HCT116 (cell line): ENCODE data around the gene TNRC6A. TPM values are rescaled to one million over a fixed set of nuclear protein-coding genes. Genes with fewer than 3 reads are reported as not detected.

Experiments
- ATAC-seq: fragments of 200-7000 bp; cut with Tn5 transposase; 2 replicates; pipeline ENCODE4 v1.9.1; 2020; ENCODE audit warnings: mild to moderate bottlenecking, moderate library complexity
- BruUV-seq: library from RNA; stranded (reverse); fragments of 400-500 nt; replicated peaks from 2 replicates; lab custom pipeline; 2021; lab: Mats Ljungman, UMichigan
- CTCF ChIA-PET: fragments of 300-600 bp; sonication (Branson Sonifier 250); formaldehyde crosslinking; loops from one replicate; lab custom pipeline; 2021; ENCODE audit warnings: antibody characterized with exemption; lab: Charles Lee
- POLR2A ChIA-PET: fragments of 300-600, 350-600 bp; sonication (Branson Sonifier 250); formaldehyde crosslinking; loops from one replicate; lab custom pipeline; 2021; ENCODE audit warnings: antibody characterized with exemption; lab: Charles Lee
- RAD21 ChIA-PET, 2 experiments: fragments of 300-600 bp; sonication (Branson Sonifier 250); formaldehyde crosslinking; loops; one replicate each; lab custom pipeline; 2023; ENCODE audit warnings: low total read pairs in 2 of 2; ENCODE audit not compliant: uncharacterized antibody in 2 of 2, unreplicated experiment in 2 of 2, low non-redundant PET in 1 of 2; lab: Charles Lee
- DNase-seq: peaks from one replicate; pipeline ENCODE4 v3.0.0-alpha.2; 2010; ENCODE audit warnings: low read depth, low spot score
- H2AFZ ChIP-seq: fragments of 200-600 bp; shearing (Covaris generic), sonication (generic); 2 replicates; pipeline ENCODE4 v1.6.1; 2017; ENCODE audit warnings: low read depth, mixed run types, mixed read lengths, antibody characterized with exemption, low read length; ENCODE audit not compliant: poor library complexity, severe bottlenecking
- H3K27ac ChIP-seq: 2 replicates; pipeline ENCODE4 v1.5.1; 2012; ENCODE audit warnings: low read depth, low read length
- H3K27me3 ChIP-seq: fragments of 200-600 bp; sonication (generic); 2 replicates; pipeline ENCODE4 v1.6.1; 2016; ENCODE audit warnings: mixed run types, low read length, mixed read lengths; ENCODE audit not compliant: insufficient read depth
- H3K36me3 ChIP-seq, 2 experiments: fragments of 200-500 bp in 1 of 2; fragments of 200-600 bp in 1 of 2; sonication (Bioruptor generic) in 1 of 2; sonication (generic) in 1 of 2; 2 replicates each; pipeline versions ENCODE4 v1.5.1 to v1.6.1; 2014 to 2016; ENCODE audit warnings: low read length in 2 of 2, inconsistent platforms in 1 of 2, mixed read lengths in 1 of 2, mixed run types in 1 of 2; ENCODE audit not compliant: insufficient read depth in 2 of 2, control insufficient read depth in 1 of 2
- H3K4me1 ChIP-seq, 2 experiments: fragments of 200-600 bp in 1 of 2; sonication (generic) in 1 of 2; 2 replicates each; pipeline versions ENCODE4 v1.5.1 to v1.6.1; 2012 to 2017; ENCODE audit warnings: low read length in 2 of 2, inconsistent platforms in 1 of 2, mild to moderate bottlenecking in 1 of 2, mixed read lengths in 1 of 2, mixed run types in 1 of 2, moderate library complexity in 1 of 2; ENCODE audit not compliant: insufficient read depth in 2 of 2, control insufficient read depth in 1 of 2
- H3K4me2 ChIP-seq: fragments of 200-600 bp; sonication (generic); 2 replicates; pipeline ENCODE4 v1.6.1; 2017; ENCODE audit warnings: mixed run types, low read length, mixed read lengths
- H3K4me3 ChIP-seq, 2 experiments: fragments of 200-600 bp in 1 of 2; sonication (generic) in 1 of 2; replicated peaks in 1 of 2; 2 replicates each; pipeline ENCODE4 v1.5.1; 2011 to 2016; ENCODE audit warnings: low read length in 2 of 2, control low read depth in 1 of 2, low read depth in 1 of 2, mild to moderate bottlenecking in 1 of 2, mixed read lengths in 1 of 2, mixed run types in 1 of 2
- H3K79me2 ChIP-seq: fragments of 200-600 bp; sonication (generic); 2 replicates; pipeline ENCODE4 v1.6.1; 2017; ENCODE audit warnings: mild to moderate bottlenecking, mixed run types, low read length, moderate library complexity, mixed read lengths; ENCODE audit not compliant: insufficient read depth
- H3K9ac ChIP-seq: fragments of 200-600 bp; sonication (generic); 2 replicates; pipeline ENCODE4 v1.6.1; 2016; ENCODE audit warnings: low read length, mixed read lengths
- H3K9me2 ChIP-seq: fragments of 200-600 bp; sonication (generic), shearing (Covaris generic); 2 replicates; pipeline ENCODE4 v1.6.1; 2017; ENCODE audit warnings: mixed run types, mild to moderate bottlenecking, moderate library complexity; ENCODE audit not compliant: insufficient read depth
- H3K9me3 ChIP-seq, 2 experiments: fragments of 200-500 bp in 1 of 2; fragments of 200-600 bp in 1 of 2; sonication (Bioruptor generic) in 1 of 2; sonication (generic) in 1 of 2; 2 replicates each; pipeline ENCODE4 v1.6.1; 2014 to 2017; ENCODE audit warnings: low read length in 2 of 2, mixed read lengths in 2 of 2, inconsistent platforms in 1 of 2, low read depth in 1 of 2, mild to moderate bottlenecking in 1 of 2, mixed run types in 1 of 2, moderate library complexity in 1 of 2; ENCODE audit not compliant: control insufficient read depth in 1 of 2, insufficient read depth in 1 of 2
- H4K20me1 ChIP-seq: fragments of 200-600 bp; sonication (generic), shearing (Covaris generic); 2 replicates; pipeline ENCODE4 v1.6.1; 2017; ENCODE audit warnings: mixed run types, mild to moderate bottlenecking, moderate library complexity; ENCODE audit not compliant: insufficient read depth
- CBX3 ChIP-seq: IDR thresholded peaks from 2 replicates; pipeline ENCODE4 v1.6.1; 2012; ENCODE audit warnings: low read depth
- CEBPB ChIP-seq: IDR thresholded peaks from 2 replicates; pipeline ENCODE4 v1.6.1; 2012; ENCODE audit warnings: low read depth
- EGR1 ChIP-seq: IDR thresholded peaks from 2 replicates; pipeline ENCODE4 v1.6.1; 2012; ENCODE audit warnings: low read depth
- ELF1 ChIP-seq: IDR thresholded peaks from 2 replicates; pipeline ENCODE4 v1.6.1; 2012; ENCODE audit warnings: low read depth, borderline replicate concordance
- EZH2 ChIP-seq: fragments of 200-600 bp; sonication (generic); IDR thresholded peaks from 2 replicates; pipeline ENCODE4 v1.6.1; 2017; ENCODE audit warnings: antibody characterized with exemption, mixed run types
- EZH2phosphoT487 ChIP-seq: fragments of 200-600 bp; IDR thresholded peaks from 2 replicates; pipeline ENCODE4 v1.6.1; 2018; ENCODE audit warnings: antibody characterized with exemption, borderline replicate concordance
- FOSL1 ChIP-seq: IDR thresholded peaks from 2 replicates; pipeline ENCODE4 v1.6.1; 2012; ENCODE audit warnings: low read depth
- JUND ChIP-seq: IDR thresholded peaks from 2 replicates; pipeline ENCODE4 v1.6.1; 2012
- POLR2A ChIP-seq: IDR thresholded peaks from 2 replicates; pipeline ENCODE4 v1.7.0; 2011; ENCODE audit warnings: borderline replicate concordance; ENCODE audit not compliant: insufficient read depth, insufficient read length; ENCODE audit errors: extremely low read depth
- POLR2AphosphoS5 ChIP-seq: IDR thresholded peaks from 2 replicates; pipeline ENCODE4 v1.6.1; 2011; ENCODE audit warnings: mild to moderate bottlenecking, low read depth, low read length, moderate library complexity
- SIN3A ChIP-seq: IDR thresholded peaks from 2 replicates; pipeline ENCODE4 v1.6.1; 2012; ENCODE audit warnings: low read depth
- SP1 ChIP-seq: IDR thresholded peaks from 2 replicates; pipeline ENCODE4 v1.6.1; 2012; ENCODE audit warnings: low read depth
- TCF7L2 ChIP-seq: IDR thresholded peaks from 2 replicates; pipeline ENCODE4 v1.7.0; 2011; ENCODE audit warnings: borderline replicate concordance, inconsistent platforms; ENCODE audit not compliant: insufficient read depth, insufficient read length; ENCODE audit errors: extremely low read depth
- YY1 ChIP-seq: IDR thresholded peaks from 2 replicates; pipeline ENCODE4 v1.6.1; 2011; ENCODE audit warnings: low read length, low read depth, moderate library complexity, mild to moderate bottlenecking; ENCODE audit not compliant: insufficient replicate concordance; ENCODE audit errors: extremely low read depth
- ZFX ChIP-seq: fragments of 450-650 bp; IDR thresholded peaks from 2 replicates; pipeline ENCODE4 v1.6.1; 2017
- intact Hi-C: fragments of 100-400 bp; cut with micrococcal nuclease; formaldehyde crosslinking; loops from 2 replicates; pipeline ENCODE4 v1.10.0; 2022
- total RNA-seq: library from RNA; stranded (reverse); gene quantifications from one replicate; pipeline ENCODE4 v1.2.1, GENCODE V29; 2021; ENCODE audit not compliant: unreplicated experiment
- TF ChIP-seq, protein P1 (sequence below): IDR thresholded peaks from 2 replicates; pipeline ENCODE4 v1.6.1; 2012
- TF ChIP-seq, protein P2 (sequence below): IDR thresholded peaks from 2 replicates; pipeline ENCODE4 v1.6.1; 2012
- TF ChIP-seq, protein P3 (sequence below), 3 experiments: fragments of 200-600 bp in 1 of 3; sonication (generic) in 1 of 3; IDR thresholded peaks in 2 of 3; conservative IDR thresholded peaks in 1 of 3; 2 replicates each; pipeline ENCODE4 v1.5.1; 2012 to 2017; ENCODE audit warnings: low read depth in 2 of 3, low read length in 2 of 3, antibody characterized with exemption in 1 of 3, borderline replicate concordance in 1 of 3, control low read depth in 1 of 3, mild to moderate bottlenecking in 1 of 3, mixed read lengths in 1 of 3, mixed run types in 1 of 3, moderate library complexity in 1 of 3; ENCODE audit not compliant: insufficient read depth in 1 of 3
- TF ChIP-seq, protein P4 (sequence below): IDR thresholded peaks from 2 replicates; pipeline ENCODE4 v1.6.1; 2011; ENCODE audit warnings: mild to moderate bottlenecking, low read length, moderate library complexity; ENCODE audit not compliant: insufficient replicate concordance; ENCODE audit errors: extremely low read depth
- TF ChIP-seq, protein P5 (sequence below): IDR thresholded peaks from 2 replicates; pipeline ENCODE4 v1.6.1; 2012; ENCODE audit warnings: low read depth

Gene TNRC6A
- total RNA-seq, 1 experiment from 2014 or later = 37.0 TPM

DNA sequence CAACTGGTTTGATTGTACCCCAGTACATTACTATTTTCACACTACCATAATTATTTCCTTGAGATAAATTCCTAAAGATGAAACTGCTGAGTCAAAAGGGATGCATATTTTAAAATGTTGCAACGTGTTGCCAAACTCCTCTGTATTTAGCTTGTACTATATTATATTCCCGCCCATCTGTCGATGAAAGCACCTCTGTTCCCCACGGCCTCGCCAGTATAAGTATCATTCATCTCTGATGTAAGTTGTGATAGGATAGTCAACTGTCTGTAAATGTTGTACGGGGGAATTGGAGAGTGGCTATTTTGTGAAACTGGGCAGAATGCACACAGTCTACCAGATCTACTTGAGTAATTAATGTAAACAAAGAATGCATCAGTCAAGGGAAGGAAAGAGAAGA lies 47.7 kb upstream of the TNRC6A start:
- Histone ChIP-seq H3K4me1 (no peaks in the 10 kb centered on the region; a peak in 1 of 4 replicates), H3K9ac (no peak overlapping the region), H3K4me2 (no peak overlapping the region), H4K20me1 (no peaks in the 10 kb centered on the region), H3K27ac (no peak overlapping the region), H2AFZ (no peak overlapping the region), H3K9me3 (no peaks in the 10 kb centered on the region), H3K79me2 (no peaks in the 10 kb centered on the region), H3K4me3 (no peak overlapping the region), H3K9me2 (no peaks in the 10 kb centered on the region), H3K36me3 (no peaks in the 10 kb centered on the region), H3K27me3 (no peaks in the 10 kb centered on the region)
- TF ChIP-seq YY1 (no peak), EZH2 (no peak), POLR2AphosphoS5 (no peak), ELF1 (no peak), FOSL1 (no peak), EGR1 (no peak), SP1 (no peak), CEBPB (no peak), EZH2phosphoT487 (no peak), POLR2A (no peak), TCF7L2 (no peak), ZFX (no peak), SIN3A (no peak), CBX3 (no peak), JUND (no peak)
- TF ChIP-seq, protein P1, sequence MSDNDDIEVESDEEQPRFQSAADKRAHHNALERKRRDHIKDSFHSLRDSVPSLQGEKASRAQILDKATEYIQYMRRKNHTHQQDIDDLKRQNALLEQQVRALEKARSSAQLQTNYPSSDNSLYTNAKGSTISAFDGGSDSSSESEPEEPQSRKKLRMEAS = no peak
- TF ChIP-seq, protein P2, sequence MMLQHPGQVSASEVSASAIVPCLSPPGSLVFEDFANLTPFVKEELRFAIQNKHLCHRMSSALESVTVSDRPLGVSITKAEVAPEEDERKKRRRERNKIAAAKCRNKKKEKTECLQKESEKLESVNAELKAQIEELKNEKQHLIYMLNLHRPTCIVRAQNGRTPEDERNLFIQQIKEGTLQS = no peak
- TF ChIP-seq, protein P3, sequence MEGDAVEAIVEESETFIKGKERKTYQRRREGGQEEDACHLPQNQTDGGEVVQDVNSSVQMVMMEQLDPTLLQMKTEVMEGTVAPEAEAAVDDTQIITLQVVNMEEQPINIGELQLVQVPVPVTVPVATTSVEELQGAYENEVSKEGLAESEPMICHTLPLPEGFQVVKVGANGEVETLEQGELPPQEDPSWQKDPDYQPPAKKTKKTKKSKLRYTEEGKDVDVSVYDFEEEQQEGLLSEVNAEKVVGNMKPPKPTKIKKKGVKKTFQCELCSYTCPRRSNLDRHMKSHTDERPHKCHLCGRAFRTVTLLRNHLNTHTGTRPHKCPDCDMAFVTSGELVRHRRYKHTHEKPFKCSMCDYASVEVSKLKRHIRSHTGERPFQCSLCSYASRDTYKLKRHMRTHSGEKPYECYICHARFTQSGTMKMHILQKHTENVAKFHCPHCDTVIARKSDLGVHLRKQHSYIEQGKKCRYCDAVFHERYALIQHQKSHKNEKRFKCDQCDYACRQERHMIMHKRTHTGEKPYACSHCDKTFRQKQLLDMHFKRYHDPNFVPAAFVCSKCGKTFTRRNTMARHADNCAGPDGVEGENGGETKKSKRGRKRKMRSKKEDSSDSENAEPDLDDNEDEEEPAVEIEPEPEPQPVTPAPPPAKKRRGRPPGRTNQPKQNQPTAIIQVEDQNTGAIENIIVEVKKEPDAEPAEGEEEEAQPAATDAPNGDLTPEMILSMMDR (IDR thresholded peaks at IDR 0.05 in 2 of 3, conservative IDR thresholded peaks at IDR 0.05 in 1 of 3; ENCODE audit: borderline replicate concordance in 1 of 3, insufficient read depth in 1 of 3, low read depth in 2 of 3, low read length in 2 of 3) = no peak
- TF ChIP-seq, protein P4, sequence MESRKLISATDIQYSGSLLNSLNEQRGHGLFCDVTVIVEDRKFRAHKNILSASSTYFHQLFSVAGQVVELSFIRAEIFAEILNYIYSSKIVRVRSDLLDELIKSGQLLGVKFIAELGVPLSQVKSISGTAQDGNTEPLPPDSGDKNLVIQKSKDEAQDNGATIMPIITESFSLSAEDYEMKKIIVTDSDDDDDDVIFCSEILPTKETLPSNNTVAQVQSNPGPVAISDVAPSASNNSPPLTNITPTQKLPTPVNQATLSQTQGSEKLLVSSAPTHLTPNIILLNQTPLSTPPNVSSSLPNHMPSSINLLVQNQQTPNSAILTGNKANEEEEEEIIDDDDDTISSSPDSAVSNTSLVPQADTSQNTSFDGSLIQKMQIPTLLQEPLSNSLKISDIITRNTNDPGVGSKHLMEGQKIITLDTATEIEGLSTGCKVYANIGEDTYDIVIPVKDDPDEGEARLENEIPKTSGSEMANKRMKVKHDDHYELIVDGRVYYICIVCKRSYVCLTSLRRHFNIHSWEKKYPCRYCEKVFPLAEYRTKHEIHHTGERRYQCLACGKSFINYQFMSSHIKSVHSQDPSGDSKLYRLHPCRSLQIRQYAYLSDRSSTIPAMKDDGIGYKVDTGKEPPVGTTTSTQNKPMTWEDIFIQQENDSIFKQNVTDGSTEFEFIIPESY = no peak
- TF ChIP-seq, protein P5, sequence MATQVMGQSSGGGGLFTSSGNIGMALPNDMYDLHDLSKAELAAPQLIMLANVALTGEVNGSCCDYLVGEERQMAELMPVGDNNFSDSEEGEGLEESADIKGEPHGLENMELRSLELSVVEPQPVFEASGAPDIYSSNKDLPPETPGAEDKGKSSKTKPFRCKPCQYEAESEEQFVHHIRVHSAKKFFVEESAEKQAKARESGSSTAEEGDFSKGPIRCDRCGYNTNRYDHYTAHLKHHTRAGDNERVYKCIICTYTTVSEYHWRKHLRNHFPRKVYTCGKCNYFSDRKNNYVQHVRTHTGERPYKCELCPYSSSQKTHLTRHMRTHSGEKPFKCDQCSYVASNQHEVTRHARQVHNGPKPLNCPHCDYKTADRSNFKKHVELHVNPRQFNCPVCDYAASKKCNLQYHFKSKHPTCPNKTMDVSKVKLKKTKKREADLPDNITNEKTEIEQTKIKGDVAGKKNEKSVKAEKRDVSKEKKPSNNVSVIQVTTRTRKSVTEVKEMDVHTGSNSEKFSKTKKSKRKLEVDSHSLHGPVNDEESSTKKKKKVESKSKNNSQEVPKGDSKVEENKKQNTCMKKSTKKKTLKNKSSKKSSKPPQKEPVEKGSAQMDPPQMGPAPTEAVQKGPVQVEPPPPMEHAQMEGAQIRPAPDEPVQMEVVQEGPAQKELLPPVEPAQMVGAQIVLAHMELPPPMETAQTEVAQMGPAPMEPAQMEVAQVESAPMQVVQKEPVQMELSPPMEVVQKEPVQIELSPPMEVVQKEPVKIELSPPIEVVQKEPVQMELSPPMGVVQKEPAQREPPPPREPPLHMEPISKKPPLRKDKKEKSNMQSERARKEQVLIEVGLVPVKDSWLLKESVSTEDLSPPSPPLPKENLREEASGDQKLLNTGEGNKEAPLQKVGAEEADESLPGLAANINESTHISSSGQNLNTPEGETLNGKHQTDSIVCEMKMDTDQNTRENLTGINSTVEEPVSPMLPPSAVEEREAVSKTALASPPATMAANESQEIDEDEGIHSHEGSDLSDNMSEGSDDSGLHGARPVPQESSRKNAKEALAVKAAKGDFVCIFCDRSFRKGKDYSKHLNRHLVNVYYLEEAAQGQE = no peak
- RAD21 ChIA-PET = no interaction called here
- CTCF ChIA-PET = no interaction called here
- ATAC-seq (no peak), DNase-seq (no peak)
- BruUV-seq = no TSS peak
- POLR2A ChIA-PET = no interaction called here
- intact Hi-C loops = no loop called here
